Ovary (tissue), 3 donors: ENCODE results near the gene PCIF1.

Source experiments
- CTCF ChIP-seq, 3 donors: fragments of 450-650 bp in 2 of 3; fragments of 200-600 bp in 1 of 3; IDR thresholded peaks; one replicate each; pipeline versions ENCODE4 v1.5.1 to v1.8.0; 2016 to 2022; ENCODE audit warnings: antibody characterized with exemption in 3 of 3, mild to moderate bottlenecking in 1 of 3
- EP300 ChIP-seq: sonication (generic); formaldehyde crosslinking; IDR thresholded peaks from one replicate; pipeline ENCODE4 v1.6.1; 2017; ENCODE audit warnings: antibody characterized with exemption
- POLR2A ChIP-seq: fragments of 450-650 bp; IDR thresholded peaks from one replicate; pipeline ENCODE4 v1.6.1; 2017; ENCODE audit warnings: antibody characterized with exemption, mild to moderate bottlenecking, moderate library complexity
- donor health status: DM: no; HTN: no; CAD: no.

- TF ChIP-seq CTCF (IDR thresholded peaks at IDR 0.05): peak in 2 of 3 donors; percentile 23 to 50
- no peak for TF ChIP-seq POLR2A
- TF ChIP-seq EP300: no peak
These were observed 35.5 kb downstream of the PCIF1 start for GRCh38 chr20:45969712-45970634.
